OCI-LY1 (cell line): ENCODE results near the gene PHKB.

Source experiments
- CTCF ChIP-seq: fragments of 200-600 bp; sonication (generic), shearing (Covaris generic); IDR thresholded peaks from 2 replicates; pipeline ENCODE4 v1.5.1; 2017; ENCODE audit warnings: mild to moderate bottlenecking, antibody characterized with exemption, low read length, moderate library complexity, mixed read lengths
- EZH2 ChIP-seq: fragments of 200-600 bp; sonication (generic), shearing (Covaris generic); IDR thresholded peaks from 2 replicates; pipeline ENCODE4 v1.8.0; 2017; ENCODE audit warnings: borderline replicate concordance, mixed run types, mild to moderate bottlenecking, antibody characterized with exemption, low read length, moderate library complexity, mixed read lengths

- TF ChIP-seq CTCF (no peak), EZH2 (no peak)
Measured at GRCh38 chr16:47726031-47726675, 265.0 kb downstream of the PHKB start.
